Measurements from ENCODE around the gene SRGAP1.

- TF ChIP-seq CTCF (IDR thresholded peaks at IDR 0.05) (no peak), POLR2A (IDR thresholded peaks at IDR 0.05) (no peak)
Measured at GRCh38 chr12:64090047-64090446, 245.5 kb downstream of the SRGAP1 start.
